ENCODE results near the gene COX7A2. TPM values are rescaled to one million over a fixed set of nuclear protein-coding genes. Genes with fewer than 3 reads are reported as not detected.
A peak's percentile ranks its signal among the peaks of the same experiment; 100 is the strongest.

COX7A2 gene, protein sequence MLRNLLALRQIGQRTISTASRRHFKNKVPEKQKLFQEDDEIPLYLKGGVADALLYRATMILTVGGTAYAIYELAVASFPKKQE
- total RNA-seq (ENCODE audit: low replicate concordance): 146 and 330 TPM in 2 replicates

DNA sequence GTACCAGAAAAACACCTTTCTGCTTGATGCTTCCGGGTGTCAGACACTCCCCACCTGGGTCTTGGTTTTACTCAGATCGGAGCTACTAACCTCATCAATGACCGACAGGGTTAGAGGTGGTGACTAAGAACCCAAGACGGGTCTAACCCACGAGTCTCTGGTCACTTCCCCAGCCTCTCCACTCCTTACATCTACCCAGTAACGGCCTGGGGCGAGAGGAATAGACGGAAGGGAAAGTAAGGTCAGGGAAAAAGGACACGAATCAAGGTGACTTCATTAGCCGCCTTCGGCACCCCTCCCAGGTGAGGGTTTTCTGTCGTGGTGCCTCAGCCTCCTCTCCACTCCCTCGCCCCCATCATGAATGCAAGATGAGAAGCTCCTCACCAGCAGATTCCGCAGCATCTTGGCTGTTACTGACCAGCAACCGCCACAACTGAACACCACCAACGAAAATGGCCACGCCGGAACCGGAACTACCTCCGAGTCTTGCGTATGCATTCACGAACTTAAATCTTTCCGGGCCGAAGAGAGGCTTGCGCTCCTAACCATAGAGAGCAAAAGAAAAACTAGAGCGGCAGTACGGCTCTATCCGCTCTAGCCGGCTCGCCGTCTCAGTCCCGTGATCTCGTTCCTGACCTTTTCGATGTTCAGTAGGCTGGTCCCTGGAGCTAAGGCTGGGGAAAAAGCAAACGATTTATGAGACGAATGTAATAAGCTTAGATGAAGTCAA is at the start of gene COX7A2:
COX7A2 (minus strand) TSS at position 469 of the 730 bp plus-strand sequence; CDS start at position 402, 67 bp downstream.
- Histone ChIP-seq H3K36me3 (peaks cover 13% of the 10 kb centered on the region), H3K27ac (peak within 1 kb of the TSS; percentile 77), H3K9me3 (ENCODE audit: low read depth) (no peaks in the 10 kb centered on the region), H3K79me2 (ENCODE audit: low read depth) (peaks cover 40% of the 10 kb centered on the region), H3K4me3 (peak within 1 kb of the TSS; percentile 80), H3K4me1 (peaks cover 4% of the 10 kb centered on the region), H3K9ac (peak within 1 kb of the TSS; percentile 78), H3K4me2 (peak within 1 kb of the TSS; percentile 82), H4K20me1 (ENCODE audit: low read depth) (peaks cover 7% of the 10 kb centered on the region), H3K27me3 (peaks cover 22% of the 10 kb centered on the region), H2AFZ (replicated peaks) (peak within 1 kb of the TSS; percentile 82), H3F3A (ENCODE audit: low read depth) (peaks cover 28% of the 10 kb centered on the region)
- Mint-ChIP-seq H3K9me3 (no peaks in the 10 kb centered on the region), H3K27ac (peak within 1 kb of the TSS; percentile 99), H3K27me3 (ENCODE audit: insufficient read depth, low read depth) (peaks cover 4% of the 10 kb centered on the region), H3K4me3 (peak within 1 kb of the TSS; percentile 99), H3K4me1 (peaks cover 19% of the 10 kb centered on the region), H3K36me3 (peaks cover 14% of the 10 kb centered on the region)
- DNase-seq (ENCODE audit: low spot score): peak; percentile 96
- no peak for TF ChIP-seq EZH2 (IDR thresholded peaks at IDR 0.05)
- no peak for TF ChIP-seq EZH2phosphoT487 (IDR thresholded peaks at IDR 0.05)
- TF ChIP-seq, protein P1, sequence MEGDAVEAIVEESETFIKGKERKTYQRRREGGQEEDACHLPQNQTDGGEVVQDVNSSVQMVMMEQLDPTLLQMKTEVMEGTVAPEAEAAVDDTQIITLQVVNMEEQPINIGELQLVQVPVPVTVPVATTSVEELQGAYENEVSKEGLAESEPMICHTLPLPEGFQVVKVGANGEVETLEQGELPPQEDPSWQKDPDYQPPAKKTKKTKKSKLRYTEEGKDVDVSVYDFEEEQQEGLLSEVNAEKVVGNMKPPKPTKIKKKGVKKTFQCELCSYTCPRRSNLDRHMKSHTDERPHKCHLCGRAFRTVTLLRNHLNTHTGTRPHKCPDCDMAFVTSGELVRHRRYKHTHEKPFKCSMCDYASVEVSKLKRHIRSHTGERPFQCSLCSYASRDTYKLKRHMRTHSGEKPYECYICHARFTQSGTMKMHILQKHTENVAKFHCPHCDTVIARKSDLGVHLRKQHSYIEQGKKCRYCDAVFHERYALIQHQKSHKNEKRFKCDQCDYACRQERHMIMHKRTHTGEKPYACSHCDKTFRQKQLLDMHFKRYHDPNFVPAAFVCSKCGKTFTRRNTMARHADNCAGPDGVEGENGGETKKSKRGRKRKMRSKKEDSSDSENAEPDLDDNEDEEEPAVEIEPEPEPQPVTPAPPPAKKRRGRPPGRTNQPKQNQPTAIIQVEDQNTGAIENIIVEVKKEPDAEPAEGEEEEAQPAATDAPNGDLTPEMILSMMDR (IDR thresholded peaks at IDR 0.05): no peak

DNA sequence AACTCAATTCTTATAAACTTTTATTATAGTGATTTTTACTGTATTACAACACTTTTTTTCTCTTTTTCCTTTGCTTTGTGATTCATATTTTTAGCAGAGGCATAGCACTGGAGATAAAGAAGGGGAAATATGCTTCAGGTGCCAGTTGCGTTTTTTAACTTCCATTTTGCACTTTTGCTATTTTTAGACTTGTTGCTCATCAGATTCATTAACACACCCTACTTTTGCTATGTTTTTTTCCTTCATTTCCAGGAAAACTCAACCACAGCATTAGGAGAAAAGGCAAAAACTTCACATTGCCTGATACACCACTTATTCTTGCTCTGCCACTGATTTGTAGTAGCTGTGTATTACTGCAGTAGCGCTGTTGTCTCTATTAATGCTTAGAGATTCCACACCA is 49.0 kb upstream of the COX7A2 start:
- Histone ChIP-seq H3F3A (ENCODE audit: low read depth) (peaks cover 38% of the 10 kb centered on the region), H3K4me3 (no peak overlapping the region), H3K27me3 (no peaks in the 10 kb centered on the region), H3K9ac (no peak overlapping the region), H4K20me1 (ENCODE audit: low read depth) (no peaks in the 10 kb centered on the region), H3K4me2 (no peak overlapping the region), H2AFZ (replicated peaks) (no peak overlapping the region), H3K9me3 (ENCODE audit: low read depth) (no peaks in the 10 kb centered on the region), H3K36me3 (no peaks in the 10 kb centered on the region), H3K79me2 (ENCODE audit: low read depth) (no peaks in the 10 kb centered on the region), H3K4me1 (peaks cover 11% of the 10 kb centered on the region), H3K27ac (no peak overlapping the region)
- H3K36me3 Mint-ChIP-seq: no peaks in the 10 kb centered on the region
- no peaks in the 10 kb centered on the region for H3K9me3 Mint-ChIP-seq
- H3K4me3 Mint-ChIP-seq: no peak overlapping the region
- peaks cover 19% of the 10 kb centered on the region for H3K4me1 Mint-ChIP-seq
- DNase-seq (ENCODE audit: low spot score): no peak
- H3K27ac Mint-ChIP-seq: no peak overlapping the region
- TF ChIP-seq EZH2 (IDR thresholded peaks at IDR 0.05): no peak
- TF ChIP-seq, protein P1 (IDR thresholded peaks at IDR 0.05): no peak
- no peak for TF ChIP-seq EZH2phosphoT487 (IDR thresholded peaks at IDR 0.05)
- no peaks in the 10 kb centered on the region for H3K27me3 Mint-ChIP-seq (ENCODE audit: insufficient read depth, low read depth)

DNA sequence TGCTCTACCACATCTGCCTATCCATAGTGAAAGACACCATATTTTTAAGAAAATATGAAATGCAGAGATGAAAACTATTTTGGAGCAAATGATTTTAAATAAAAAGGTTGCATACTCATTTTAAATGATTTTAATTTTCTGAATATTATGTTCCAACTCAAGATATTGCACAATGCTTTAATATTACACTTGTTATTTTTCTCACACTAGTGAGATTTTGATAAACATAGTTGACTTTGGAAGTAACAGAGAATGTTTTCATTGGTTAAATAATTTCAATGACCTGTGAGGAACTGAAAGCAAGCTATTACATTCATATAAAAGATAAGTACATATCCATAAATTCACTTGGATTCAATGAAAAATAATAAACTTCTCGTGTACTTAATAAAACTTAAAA is 48.1 kb upstream of the COX7A2 start:
- Histone ChIP-seq H2AFZ (replicated peaks) (no peak overlapping the region), H3K79me2 (ENCODE audit: low read depth) (no peaks in the 10 kb centered on the region), H3K4me2 (no peak overlapping the region), H3K9ac (no peak overlapping the region), H3F3A (ENCODE audit: low read depth) (peaks cover 36% of the 10 kb centered on the region), H3K9me3 (ENCODE audit: low read depth) (no peaks in the 10 kb centered on the region), H3K27ac (no peak overlapping the region), H3K4me1 (peaks cover 8% of the 10 kb centered on the region), H4K20me1 (ENCODE audit: low read depth) (no peaks in the 10 kb centered on the region), H3K36me3 (no peaks in the 10 kb centered on the region), H3K4me3 (no peak overlapping the region), H3K27me3 (no peaks in the 10 kb centered on the region)
- no peak for DNase-seq (ENCODE audit: low spot score)
- Mint-ChIP-seq H3K9me3 (no peaks in the 10 kb centered on the region), H3K27me3 (ENCODE audit: insufficient read depth, low read depth) (no peaks in the 10 kb centered on the region), H3K36me3 (no peaks in the 10 kb centered on the region), H3K27ac (no peak overlapping the region), H3K4me3 (no peak overlapping the region), H3K4me1 (peaks cover 18% of the 10 kb centered on the region)
- TF ChIP-seq EZH2 (IDR thresholded peaks at IDR 0.05) (no peak), EZH2phosphoT487 (IDR thresholded peaks at IDR 0.05) (no peak)
- TF ChIP-seq, protein P1 (IDR thresholded peaks at IDR 0.05): no peak

All from neural progenitor cell (in vitro differentiated cells).